Gastrocnemius medialis (tissue), 4 donors: Measurements from ENCODE around the gene MAGI1.

Experiments
- POLR2A ChIP-seq, 2 donors: fragments of 450-650 bp; IDR thresholded peaks; one replicate each; pipeline ENCODE4 v1.6.1; 2017; ENCODE audit warnings: antibody characterized with exemption in 2 of 2, mild to moderate bottlenecking in 2 of 2, moderate library complexity in 2 of 2
- TF ChIP-seq, protein P1 (sequence below), 5 experiments: fragments of 450-650 bp in 3 of 5; fragments of 200-600 bp in 2 of 5; sonication (generic) in 2 of 5; IDR thresholded peaks in 4 of 5; conservative IDR thresholded peaks in 1 of 5; 1 replicate in 4 of 5; 2 replicates in 1 of 5; pipeline ENCODE4 v1.5.1; 2016 to 2019; ENCODE audit warnings: antibody characterized with exemption in 5 of 5, mild to moderate bottlenecking in 3 of 5, moderate library complexity in 3 of 5

GRCh38 chr3:65331730-65332129 lies 707.0 kb downstream of the MAGI1 start:
- TF ChIP-seq, protein P1, sequence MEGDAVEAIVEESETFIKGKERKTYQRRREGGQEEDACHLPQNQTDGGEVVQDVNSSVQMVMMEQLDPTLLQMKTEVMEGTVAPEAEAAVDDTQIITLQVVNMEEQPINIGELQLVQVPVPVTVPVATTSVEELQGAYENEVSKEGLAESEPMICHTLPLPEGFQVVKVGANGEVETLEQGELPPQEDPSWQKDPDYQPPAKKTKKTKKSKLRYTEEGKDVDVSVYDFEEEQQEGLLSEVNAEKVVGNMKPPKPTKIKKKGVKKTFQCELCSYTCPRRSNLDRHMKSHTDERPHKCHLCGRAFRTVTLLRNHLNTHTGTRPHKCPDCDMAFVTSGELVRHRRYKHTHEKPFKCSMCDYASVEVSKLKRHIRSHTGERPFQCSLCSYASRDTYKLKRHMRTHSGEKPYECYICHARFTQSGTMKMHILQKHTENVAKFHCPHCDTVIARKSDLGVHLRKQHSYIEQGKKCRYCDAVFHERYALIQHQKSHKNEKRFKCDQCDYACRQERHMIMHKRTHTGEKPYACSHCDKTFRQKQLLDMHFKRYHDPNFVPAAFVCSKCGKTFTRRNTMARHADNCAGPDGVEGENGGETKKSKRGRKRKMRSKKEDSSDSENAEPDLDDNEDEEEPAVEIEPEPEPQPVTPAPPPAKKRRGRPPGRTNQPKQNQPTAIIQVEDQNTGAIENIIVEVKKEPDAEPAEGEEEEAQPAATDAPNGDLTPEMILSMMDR (IDR thresholded peaks at IDR 0.05 in 4 of 5, conservative IDR thresholded peaks at IDR 0.05 in 1 of 5): no peak
- no peak for TF ChIP-seq POLR2A (IDR thresholded peaks at IDR 0.05)
